ENCODE results near the gene HLA-A.

GRCh38 chr6:29925321-29925720 is 17.0 kb upstream of the HLA-A start:
- TF ChIP-seq POLR2A (IDR thresholded peaks at IDR 0.05) (no peak), CTCF (IDR thresholded peaks at IDR 0.05) (no peak)
